ENCODE results near the gene FOXC1. TPM values are rescaled to one million over a fixed set of nuclear protein-coding genes. Genes with fewer than 3 reads are reported as not detected.
A peak's percentile ranks its signal among the peaks of the same experiment; 100 is the strongest.

The FOXC1 gene
- total RNA-seq, 4 donors from 2014 or later: 0.92 to 3.9 (median 2.0) TPM

GRCh38 chr6:1603708-1604107 lies 6.0 kb upstream of the FOXC1 start:
- no peak for TF ChIP-seq CTCF (IDR thresholded peaks at IDR 0.05 in 4 of 5, conservative IDR thresholded peaks at IDR 0.05 in 1 of 5)
- no peak for TF ChIP-seq POLR2A (IDR thresholded peaks at IDR 0.05)
- Histone ChIP-seq H3K4me1 (peaks cover 3 to 26% of the 10 kb centered on the region in 2 donors), H3K4me3 (peak overlapping the region in 1 of 4 donors; percentile 62), H3K27ac (no peak overlapping the region), H3K9me3 (no peaks in the 10 kb centered on the region), H3K27me3 (peaks cover 58 to 64% (median 60%) of the 10 kb centered on the region in 3 donors), H3K36me3 (no peaks in the 10 kb centered on the region)
- intact Hi-C loops (cut with DNase I; ENCODE audit: low total_unique reads): loop anchor here (1.0 to 2.0 kb wide), 4 partner anchors 593 to 1092 kb away; no protein-coding TSS in a partner anchor
- in situ Hi-C loops (cut with MboI; ENCODE audit: low sequenced_read_pairs in 4 of 4): loop anchor here (10.0 to 25.0 kb wide), 3 partner anchors 501 to 751 kb away; no protein-coding TSS in a partner anchor
- DNase-seq: no peak
- no peak for ATAC-seq

GRCh38 chr6:1604158-1605003 lies 5.3 kb upstream of the FOXC1 start:
- H3K27ac ChIP-seq: no peak overlapping the region
- TF ChIP-seq CTCF (IDR thresholded peaks at IDR 0.05 in 4 of 5, conservative IDR thresholded peaks at IDR 0.05 in 1 of 5) (peak; percentile 78 to 98 (median 95)), POLR2A (IDR thresholded peaks at IDR 0.05) (no peak)
- H3K4me1 ChIP-seq: peaks cover 3 to 26% of the 10 kb centered on the region in 2 donors
- ATAC-seq (peak; percentile 77 to 79), DNase-seq (no peak)
- no peaks in the 10 kb centered on the region for H3K9me3 ChIP-seq
- peak overlapping the region; percentile 40 to 67 (median 53) for H3K4me3 ChIP-seq
- intact Hi-C loops (cut with DNase I; ENCODE audit: low total_unique reads) (loop anchor here (1.0 to 5.0 kb wide), 6 partner anchors 83 to 1091 kb away; no protein-coding TSS in a partner anchor), in situ Hi-C loops (cut with MboI; ENCODE audit: low sequenced_read_pairs in 4 of 4) (loop anchor here (10.0 to 25.0 kb wide), 3 partner anchors 500 to 750 kb away; no protein-coding TSS in a partner anchor)
- H3K36me3 ChIP-seq: no peaks in the 10 kb centered on the region
- H3K27me3 ChIP-seq: peaks cover 62 to 70% (median 66%) of the 10 kb centered on the region in 3 donors

GRCh38 chr6:1605004-1605892 lies 4.5 kb upstream of the FOXC1 start:
- H3K27me3 ChIP-seq: peaks cover 65 to 70% (median 66%) of the 10 kb centered on the region in 3 donors
- in situ Hi-C loops (cut with MboI; ENCODE audit: low sequenced_read_pairs in 4 of 4) (loop anchor here (10.0 to 25.0 kb wide), 3 partner anchors 500 to 750 kb away; no protein-coding TSS in a partner anchor), intact Hi-C loops (cut with DNase I; ENCODE audit: low total_unique reads) (loop anchor here (1.0 to 5.0 kb wide), 3 partner anchors 82 to 846 kb away; no protein-coding TSS in a partner anchor)
- H3K9me3 ChIP-seq: no peaks in the 10 kb centered on the region
- H3K4me3 ChIP-seq: peak overlapping the region; percentile 40 to 67 (median 53)
- H3K4me1 ChIP-seq: peaks cover 3 to 26% of the 10 kb centered on the region in 2 donors
- no peak for DNase-seq
- no peak for TF ChIP-seq POLR2A (IDR thresholded peaks at IDR 0.05)
- TF ChIP-seq CTCF (IDR thresholded peaks at IDR 0.05 in 4 of 5, conservative IDR thresholded peaks at IDR 0.05 in 1 of 5): no peak
- H3K27ac ChIP-seq: no peak overlapping the region
- H3K36me3 ChIP-seq: no peaks in the 10 kb centered on the region
- ATAC-seq: peak in 1 of 2 donors; percentile 7
